Measurements from ENCODE around the gene CTDSP1. TPM values are rescaled to one million over a fixed set of nuclear protein-coding genes. Genes with fewer than 3 reads are reported as not detected.

Gene CTDSP1
- total RNA-seq, 1 experiment from 2014 or later = 52.3 TPM

DNA sequence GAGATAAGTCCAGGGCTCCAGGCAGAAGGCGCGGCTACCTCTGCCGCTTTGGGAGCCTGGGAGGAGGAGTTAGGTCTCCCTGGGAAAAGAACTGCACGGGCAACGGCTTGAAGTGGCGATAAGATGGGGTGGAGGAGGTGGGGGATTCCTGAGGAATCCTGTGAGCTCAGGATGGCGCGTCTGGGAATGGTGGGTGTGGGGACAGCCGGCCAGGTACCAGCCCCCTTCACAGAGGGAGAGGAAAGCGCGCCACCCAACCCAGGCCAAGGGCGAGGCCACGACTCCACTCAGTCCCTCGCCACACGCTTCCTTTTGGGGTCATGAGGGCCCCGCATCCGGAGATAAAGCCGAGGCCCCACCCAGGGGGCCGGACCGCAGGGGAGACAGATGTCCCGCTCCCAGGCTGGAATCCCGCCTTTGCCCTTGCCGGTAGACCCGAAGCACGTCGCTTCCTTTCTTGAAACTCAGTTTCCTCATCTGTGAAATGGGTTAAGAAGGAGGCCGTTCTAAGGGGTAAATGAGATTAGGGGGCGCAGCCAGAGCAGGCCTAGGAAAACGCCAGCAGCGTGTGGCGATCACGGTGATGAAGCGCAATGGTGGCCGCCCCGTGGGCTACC, 1.7 kb upstream of the CTDSP1 start:
- Histone ChIP-seq H3K14ac (ENCODE audit: insufficient read depth, low read length) (no peak overlapping the region), H2BK120ac (ENCODE audit: low read depth, low read length, poor library complexity, severe bottlenecking) (no peak overlapping the region), H2BK12ac (ENCODE audit: insufficient read length, low read depth, low read length) (no peak overlapping the region), H3K79me1 (ENCODE audit: insufficient read depth, low read depth, low read length, poor library complexity, severe bottlenecking) (no peaks in the 10 kb centered on the region), H3K23ac (ENCODE audit: insufficient read length, low read depth, low read length) (no peak overlapping the region), H3K9ac (ENCODE audit: extremely low read depth, insufficient read length, low read length) (no peak overlapping the region), H2BK15ac (ENCODE audit: low read depth, low read length) (no peak overlapping the region), H2AK5ac (ENCODE audit: insufficient read length, low read length) (no peak overlapping the region), H3K9me3 (ENCODE audit: control insufficient read depth, low read depth, low read length) (no peaks in the 10 kb centered on the region), H3K56ac (ENCODE audit: insufficient read length, low read depth, low read length) (no peak overlapping the region), H3T11ph (ENCODE audit: low read length) (no peak overlapping the region), H3K23me2 (ENCODE audit: insufficient read length, low read depth, low read length, poor library complexity, severe bottlenecking) (peaks cover 34% of the 10 kb centered on the region), H4K5ac (ENCODE audit: insufficient read length, low read depth, low read length) (no peak overlapping the region), H2AFZ (ENCODE audit: low read length) (no peak overlapping the region), H4K91ac (ENCODE audit: insufficient read length, low read depth, low read length) (no peak overlapping the region), H3K4me2 (ENCODE audit: insufficient read depth, insufficient read length, low read length) (peak overlapping the region; percentile 93), H3K79me2 (ENCODE audit: insufficient read depth, low read length) (no peaks in the 10 kb centered on the region), H4K8ac (replicated peaks; ENCODE audit: insufficient read length, low read depth, low read length) (no peak overlapping the region), H3K27me3 (ENCODE audit: insufficient read depth, low read length) (peaks cover 20% of the 10 kb centered on the region), H4K20me1 (ENCODE audit: control insufficient read depth, insufficient read depth, insufficient read length) (no peaks in the 10 kb centered on the region), H3K4ac (ENCODE audit: low read depth, low read length) (no peak overlapping the region), H3K27ac (ENCODE audit: insufficient read length, low read depth, low read length) (no peak overlapping the region), H2BK20ac (ENCODE audit: low read depth, low read length, poor library complexity, severe bottlenecking) (no peak overlapping the region), H3K18ac (ENCODE audit: insufficient read length, low read depth, low read length) (no peak overlapping the region), H3K4me1 (ENCODE audit: insufficient read depth, low read length) (no peaks in the 10 kb centered on the region; the same call in 1 of the 2 replicates), H2BK5ac (ENCODE audit: insufficient read length, low read length) (no peak overlapping the region)
- Mint-ChIP-seq H3K27ac (no peak overlapping the region), H3K4me3 (peak overlapping the region; percentile 83 to 89), H3K9me3 (no peaks in the 10 kb centered on the region), H3K36me3 (ENCODE audit: insufficient read depth in 1 of 3, low read depth in 3 of 3) (peaks cover 0 to 6% (median 5%) of the 10 kb centered on the region in 3 experiments; a peak in 3 of 7 replicates), H3K27me3 (ENCODE audit: low read depth) (peaks cover 43% of the 10 kb centered on the region), H3K4me1 (peaks cover 26 to 44% of the 10 kb centered on the region in 2 experiments)
- WGBS (ENCODE audit: extremely low coverage, insufficient read length, low lambda C conversion rate) = no CpG with 5 or more reads among the region's 35 CpGs
- DNase-seq = peak; percentile 66
- TF ChIP-seq CTCF (conservative IDR thresholded peaks at IDR 0.05) = no peak

Data from H9 (cell line).